Measurements from ENCODE around the gene TREX2.

DNA sequence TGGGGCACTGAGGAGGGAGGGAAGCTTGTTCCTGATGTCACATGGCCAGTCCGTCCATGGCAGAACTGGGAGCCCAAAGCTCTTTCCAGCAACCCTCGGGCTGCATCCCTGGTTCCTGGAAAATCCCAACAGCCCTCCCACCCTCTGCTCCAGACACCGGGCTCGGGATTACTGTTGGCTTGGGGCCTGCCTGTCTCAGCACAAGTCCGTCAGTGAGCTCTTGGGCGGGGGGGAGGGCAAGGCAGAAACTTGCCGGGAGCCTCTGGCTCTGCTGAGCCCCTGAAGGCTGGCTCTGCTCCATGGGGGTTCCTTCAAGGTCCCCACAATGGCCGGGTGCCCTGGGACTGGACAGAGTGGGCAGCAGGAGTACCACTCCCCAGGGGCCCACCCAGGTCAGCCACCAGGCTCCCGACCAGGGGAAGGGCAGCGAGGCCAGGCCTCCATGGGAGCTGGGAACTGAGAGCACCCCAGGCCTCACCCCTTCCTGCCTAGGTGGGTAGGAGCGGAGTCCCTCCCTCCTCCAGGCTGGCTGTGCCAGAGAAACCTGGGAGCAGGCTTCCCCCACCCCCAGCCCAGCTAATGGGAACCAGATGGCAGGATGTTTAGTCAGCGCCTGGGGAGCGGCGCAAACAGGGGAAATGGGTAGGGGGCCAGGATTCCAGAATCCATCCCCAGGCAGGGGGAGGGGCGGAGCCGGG lies 31.0 kb upstream of the TREX2 start:
- TF ChIP-seq, protein P1, sequence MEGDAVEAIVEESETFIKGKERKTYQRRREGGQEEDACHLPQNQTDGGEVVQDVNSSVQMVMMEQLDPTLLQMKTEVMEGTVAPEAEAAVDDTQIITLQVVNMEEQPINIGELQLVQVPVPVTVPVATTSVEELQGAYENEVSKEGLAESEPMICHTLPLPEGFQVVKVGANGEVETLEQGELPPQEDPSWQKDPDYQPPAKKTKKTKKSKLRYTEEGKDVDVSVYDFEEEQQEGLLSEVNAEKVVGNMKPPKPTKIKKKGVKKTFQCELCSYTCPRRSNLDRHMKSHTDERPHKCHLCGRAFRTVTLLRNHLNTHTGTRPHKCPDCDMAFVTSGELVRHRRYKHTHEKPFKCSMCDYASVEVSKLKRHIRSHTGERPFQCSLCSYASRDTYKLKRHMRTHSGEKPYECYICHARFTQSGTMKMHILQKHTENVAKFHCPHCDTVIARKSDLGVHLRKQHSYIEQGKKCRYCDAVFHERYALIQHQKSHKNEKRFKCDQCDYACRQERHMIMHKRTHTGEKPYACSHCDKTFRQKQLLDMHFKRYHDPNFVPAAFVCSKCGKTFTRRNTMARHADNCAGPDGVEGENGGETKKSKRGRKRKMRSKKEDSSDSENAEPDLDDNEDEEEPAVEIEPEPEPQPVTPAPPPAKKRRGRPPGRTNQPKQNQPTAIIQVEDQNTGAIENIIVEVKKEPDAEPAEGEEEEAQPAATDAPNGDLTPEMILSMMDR (IDR thresholded peaks at IDR 0.05), result no peak
- no peak for TF ChIP-seq EP300 (IDR thresholded peaks at IDR 0.05)
- no peak for TF ChIP-seq POLR2A (IDR thresholded peaks at IDR 0.05)
